IMR-90 (cell line): ENCODE data around the gene EFNB2.

Experiments
- CEBPB ChIP-seq: IDR thresholded peaks from 2 replicates; pipeline ENCODE4 v1.6.1; 2012; ENCODE audit warnings: low read depth, low read length, improper control_type of control experiment
- FOS ChIP-seq: fragments of 150-350 bp; IDR thresholded peaks from 2 replicates; pipeline ENCODE4 v1.6.1; 2016; ENCODE audit warnings: low read depth, low read length
- MXI1 ChIP-seq: IDR thresholded peaks from 2 replicates; pipeline ENCODE4 v1.6.1; 2012; ENCODE audit warnings: low read depth, mild to moderate bottlenecking, low read length, moderate library complexity, borderline replicate concordance
- POLR2A ChIP-seq: IDR thresholded peaks from 2 replicates; pipeline ENCODE4 v1.6.1; 2012; ENCODE audit warnings: mild to moderate bottlenecking, low read depth, low read length
- RAD21 ChIP-seq: IDR thresholded peaks from 2 replicates; pipeline ENCODE4 v1.6.1; 2012; ENCODE audit warnings: low read length, improper control_type of control experiment
- RCOR1 ChIP-seq: IDR thresholded peaks from 2 replicates; pipeline ENCODE4 v1.6.1; 2012; ENCODE audit warnings: mild to moderate bottlenecking, low read length, improper control_type of control experiment; ENCODE audit not compliant: insufficient replicate concordance
- RFX5 ChIP-seq: IDR thresholded peaks from 2 replicates; pipeline ENCODE4 v1.8.0; 2012; ENCODE audit warnings: low read depth, mild to moderate bottlenecking, low read length, moderate library complexity
- SMC3 ChIP-seq: fragments of 150-350 bp; IDR thresholded peaks from 2 replicates; pipeline ENCODE4 v1.6.1; 2016; ENCODE audit warnings: low read depth, mild to moderate bottlenecking, antibody characterized with exemption, low read length, moderate library complexity
- TF ChIP-seq, protein P1 (sequence below): conservative IDR thresholded peaks from 2 replicates; pipeline ENCODE4 v1.5.1; 2012; ENCODE audit warnings: mild to moderate bottlenecking, low read depth, low read length, improper control_type of control experiment
- TF ChIP-seq, protein P2 (sequence below): fragments of 150-350 bp; IDR thresholded peaks from 2 replicates; pipeline ENCODE4 v1.6.1; 2016; ENCODE audit warnings: low read depth, mild to moderate bottlenecking, low read length, moderate library complexity, borderline replicate concordance

DNA sequence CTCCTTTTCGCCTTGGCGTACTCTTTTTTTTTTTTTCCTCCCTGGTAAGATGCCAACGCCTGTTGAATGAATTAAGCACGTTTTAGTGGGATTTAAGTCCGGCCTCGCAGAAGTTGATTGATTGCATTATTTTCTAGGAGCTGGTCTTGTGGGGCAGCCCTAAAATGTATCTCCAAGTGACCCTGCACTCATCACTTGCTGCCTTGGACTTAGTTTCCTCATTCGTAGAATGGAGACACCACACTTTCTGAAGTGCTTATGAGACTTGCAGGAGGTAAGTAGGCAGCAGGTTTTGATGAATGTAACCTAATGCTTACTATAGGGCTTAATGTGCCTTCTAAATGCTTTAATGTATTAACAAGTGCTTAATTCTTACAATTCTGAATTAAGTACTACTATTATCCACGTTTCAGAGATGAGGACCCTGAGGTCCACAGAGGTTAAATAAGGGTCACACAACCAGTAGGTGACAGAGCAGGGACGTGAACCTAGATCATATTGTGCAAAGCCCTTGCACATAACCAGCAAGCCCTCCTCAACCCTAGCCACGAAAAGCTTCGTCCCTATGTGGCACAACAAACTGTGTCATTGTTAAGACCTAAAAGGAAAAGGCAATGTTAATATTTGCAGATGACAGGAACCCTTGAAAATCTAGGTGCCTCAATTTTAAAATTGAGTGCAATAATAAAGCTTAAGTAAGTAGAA, 33.0 kb upstream of the EFNB2 start:
- TF ChIP-seq, protein P1, sequence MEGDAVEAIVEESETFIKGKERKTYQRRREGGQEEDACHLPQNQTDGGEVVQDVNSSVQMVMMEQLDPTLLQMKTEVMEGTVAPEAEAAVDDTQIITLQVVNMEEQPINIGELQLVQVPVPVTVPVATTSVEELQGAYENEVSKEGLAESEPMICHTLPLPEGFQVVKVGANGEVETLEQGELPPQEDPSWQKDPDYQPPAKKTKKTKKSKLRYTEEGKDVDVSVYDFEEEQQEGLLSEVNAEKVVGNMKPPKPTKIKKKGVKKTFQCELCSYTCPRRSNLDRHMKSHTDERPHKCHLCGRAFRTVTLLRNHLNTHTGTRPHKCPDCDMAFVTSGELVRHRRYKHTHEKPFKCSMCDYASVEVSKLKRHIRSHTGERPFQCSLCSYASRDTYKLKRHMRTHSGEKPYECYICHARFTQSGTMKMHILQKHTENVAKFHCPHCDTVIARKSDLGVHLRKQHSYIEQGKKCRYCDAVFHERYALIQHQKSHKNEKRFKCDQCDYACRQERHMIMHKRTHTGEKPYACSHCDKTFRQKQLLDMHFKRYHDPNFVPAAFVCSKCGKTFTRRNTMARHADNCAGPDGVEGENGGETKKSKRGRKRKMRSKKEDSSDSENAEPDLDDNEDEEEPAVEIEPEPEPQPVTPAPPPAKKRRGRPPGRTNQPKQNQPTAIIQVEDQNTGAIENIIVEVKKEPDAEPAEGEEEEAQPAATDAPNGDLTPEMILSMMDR = no peak
- TF ChIP-seq RAD21 = no peak
- no peak for TF ChIP-seq CEBPB
- TF ChIP-seq POLR2A = no peak
- no peak for TF ChIP-seq RFX5
- no peak for TF ChIP-seq MXI1
- no peak for TF ChIP-seq RCOR1
- TF ChIP-seq FOS = no peak
- TF ChIP-seq, protein P2, sequence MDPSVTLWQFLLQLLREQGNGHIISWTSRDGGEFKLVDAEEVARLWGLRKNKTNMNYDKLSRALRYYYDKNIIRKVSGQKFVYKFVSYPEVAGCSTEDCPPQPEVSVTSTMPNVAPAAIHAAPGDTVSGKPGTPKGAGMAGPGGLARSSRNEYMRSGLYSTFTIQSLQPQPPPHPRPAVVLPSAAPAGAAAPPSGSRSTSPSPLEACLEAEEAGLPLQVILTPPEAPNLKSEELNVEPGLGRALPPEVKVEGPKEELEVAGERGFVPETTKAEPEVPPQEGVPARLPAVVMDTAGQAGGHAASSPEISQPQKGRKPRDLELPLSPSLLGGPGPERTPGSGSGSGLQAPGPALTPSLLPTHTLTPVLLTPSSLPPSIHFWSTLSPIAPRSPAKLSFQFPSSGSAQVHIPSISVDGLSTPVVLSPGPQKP = no peak
- no peak for TF ChIP-seq SMC3
